Gastrocnemius medialis (tissue), 4 donors: Measurements from ENCODE around the gene MRPL19.

Source experiments
- POLR2A ChIP-seq, 2 donors: fragments of 450-650 bp; IDR thresholded peaks; one replicate each; pipeline ENCODE4 v1.6.1; 2017; ENCODE audit warnings: antibody characterized with exemption in 2 of 2, mild to moderate bottlenecking in 2 of 2, moderate library complexity in 2 of 2
- TF ChIP-seq, protein P1 (sequence below), 5 experiments: fragments of 450-650 bp in 3 of 5; fragments of 200-600 bp in 2 of 5; sonication (generic) in 2 of 5; IDR thresholded peaks in 4 of 5; conservative IDR thresholded peaks in 1 of 5; 1 replicate in 4 of 5; 2 replicates in 1 of 5; pipeline ENCODE4 v1.5.1; 2016 to 2019; ENCODE audit warnings: antibody characterized with exemption in 5 of 5, mild to moderate bottlenecking in 3 of 5, moderate library complexity in 3 of 5

DNA sequence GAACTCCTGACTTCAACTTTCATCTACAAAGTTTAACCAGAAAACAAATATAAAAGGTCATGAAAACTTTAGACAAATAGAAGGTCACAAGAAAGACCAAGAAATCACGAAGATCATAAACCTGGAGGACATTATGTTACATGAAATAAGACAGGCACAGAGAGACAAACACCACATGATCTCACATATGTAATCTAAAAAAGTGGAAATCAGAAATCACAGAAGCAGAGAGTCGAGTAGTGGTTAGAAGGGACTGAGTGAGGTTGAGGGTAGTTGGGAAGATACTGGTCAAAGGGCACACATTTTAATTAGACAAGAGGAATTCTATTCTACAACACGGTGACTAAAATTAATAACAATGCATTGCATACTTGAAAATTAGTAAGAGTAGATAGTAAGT lies 62.7 kb downstream of the MRPL19 start:
- TF ChIP-seq, protein P1, sequence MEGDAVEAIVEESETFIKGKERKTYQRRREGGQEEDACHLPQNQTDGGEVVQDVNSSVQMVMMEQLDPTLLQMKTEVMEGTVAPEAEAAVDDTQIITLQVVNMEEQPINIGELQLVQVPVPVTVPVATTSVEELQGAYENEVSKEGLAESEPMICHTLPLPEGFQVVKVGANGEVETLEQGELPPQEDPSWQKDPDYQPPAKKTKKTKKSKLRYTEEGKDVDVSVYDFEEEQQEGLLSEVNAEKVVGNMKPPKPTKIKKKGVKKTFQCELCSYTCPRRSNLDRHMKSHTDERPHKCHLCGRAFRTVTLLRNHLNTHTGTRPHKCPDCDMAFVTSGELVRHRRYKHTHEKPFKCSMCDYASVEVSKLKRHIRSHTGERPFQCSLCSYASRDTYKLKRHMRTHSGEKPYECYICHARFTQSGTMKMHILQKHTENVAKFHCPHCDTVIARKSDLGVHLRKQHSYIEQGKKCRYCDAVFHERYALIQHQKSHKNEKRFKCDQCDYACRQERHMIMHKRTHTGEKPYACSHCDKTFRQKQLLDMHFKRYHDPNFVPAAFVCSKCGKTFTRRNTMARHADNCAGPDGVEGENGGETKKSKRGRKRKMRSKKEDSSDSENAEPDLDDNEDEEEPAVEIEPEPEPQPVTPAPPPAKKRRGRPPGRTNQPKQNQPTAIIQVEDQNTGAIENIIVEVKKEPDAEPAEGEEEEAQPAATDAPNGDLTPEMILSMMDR (IDR thresholded peaks at IDR 0.05 in 4 of 5, conservative IDR thresholded peaks at IDR 0.05 in 1 of 5): no peak
- TF ChIP-seq POLR2A (IDR thresholded peaks at IDR 0.05): no peak
